Ascending aorta (tissue), 2 donors: ENCODE results near the gene SNX22. TPM values are rescaled to one million over a fixed set of nuclear protein-coding genes. Genes with fewer than 3 reads are reported as not detected.

Experiments used
- DNase-seq, 2 donors: peaks; one replicate each; pipeline ENCODE4 v3.0.0-alpha.2; 2019; ENCODE audit warnings: low spot score in 2 of 2
- H3K27ac ChIP-seq, 2 donors: fragments of 200-600 bp; sonication (generic); one replicate each; pipeline ENCODE4 v1.5.1; 2016 to 2017; ENCODE audit warnings: mild to moderate bottlenecking in 1 of 2
- H3K27me3 ChIP-seq: fragments of 200-600 bp; sonication (generic); one replicate; pipeline ENCODE4 v1.5.1; 2017
- H3K36me3 ChIP-seq, 2 donors: fragments of 200-600 bp; sonication (generic); one replicate each; pipeline ENCODE4 v1.5.1; 2016
- H3K4me1 ChIP-seq, 2 donors: fragments of 200-600 bp; sonication (generic); one replicate each; pipeline ENCODE4 v1.5.1; 2016 to 2017; ENCODE audit warnings: mild to moderate bottlenecking in 1 of 2
- H3K4me3 ChIP-seq, 2 donors: fragments of 200-600 bp; sonication (generic); one replicate each; pipeline ENCODE4 v1.5.1; 2016 to 2017; ENCODE audit warnings: mild to moderate bottlenecking in 1 of 2
- H3K9me3 ChIP-seq, 2 donors: fragments of 200-600 bp; sonication (generic); one replicate each; pipeline ENCODE4 v1.5.1; 2016
- intact Hi-C: fragments of 100-400 bp; cut with DNase I; formaldehyde crosslinking; loops from one replicate; pipeline ENCODE4 v1.15.1; 2023
- total RNA-seq: library from RNA; depleted of rRNA; stranded (reverse); fragments of >200 nt; gene quantifications from one replicate; pipeline ENCODE4 v1.1.0, GENCODE V29; 2016
- TF ChIP-seq, protein P1 (sequence below), 3 experiments: fragments of 200-600 bp in 2 of 3; fragments of 450-650 bp in 1 of 3; sonication (generic) in 2 of 3; IDR thresholded peaks; one replicate each; pipeline ENCODE4 v1.5.1; 2016 to 2019; ENCODE audit warnings: antibody characterized with exemption in 3 of 3, mild to moderate bottlenecking in 1 of 3, moderate library complexity in 1 of 3

SNX22 gene
- total RNA-seq, 1 donor from 2014 or later, result 0.53 TPM

DNA sequence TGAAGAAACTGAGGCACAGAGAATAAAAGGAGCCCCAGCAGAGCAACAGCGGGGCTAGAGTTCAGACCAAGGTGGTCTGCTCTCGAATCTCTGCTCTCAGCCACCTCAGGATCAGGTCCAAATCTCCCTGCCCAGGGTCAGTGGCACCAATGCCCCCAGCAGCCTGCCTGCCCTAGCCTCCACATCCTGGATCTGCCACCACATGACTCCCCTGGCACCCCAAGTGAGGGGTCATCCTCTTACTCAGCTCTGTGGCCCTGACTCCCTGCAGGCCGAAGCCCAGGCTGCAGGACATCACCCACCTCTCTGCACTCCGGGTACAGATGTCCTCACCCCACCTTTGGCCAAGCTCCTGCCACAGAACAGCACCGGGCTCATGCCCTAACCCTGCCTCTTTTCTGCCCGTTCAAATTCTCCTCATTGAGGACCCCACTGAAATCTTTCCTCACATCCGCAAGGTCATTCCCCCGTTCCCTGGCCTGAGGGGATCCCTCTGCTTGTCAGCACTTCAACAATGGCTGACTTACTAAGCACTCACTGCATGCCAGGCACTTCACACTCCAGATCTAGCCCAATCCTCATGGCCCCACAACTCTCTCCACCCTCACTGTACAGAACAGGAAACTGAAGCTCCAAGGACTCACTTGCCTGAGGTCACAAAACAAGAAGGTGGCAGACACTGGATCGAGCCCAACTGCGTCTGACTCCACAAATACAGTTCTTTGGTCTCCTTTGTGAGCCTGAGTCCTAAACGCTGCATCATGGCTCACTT is 7.0 kb downstream of the SNX22 start:
- H3K27ac ChIP-seq, result no peak overlapping the region
- H3K4me3 ChIP-seq, result no peak overlapping the region
- no peak for DNase-seq
- intact Hi-C loops, result no loop called here
- H3K36me3 ChIP-seq, result peaks cover 69 to 78% of the 10 kb centered on the region in 2 donors
- H3K9me3 ChIP-seq, result no peaks in the 10 kb centered on the region
- TF ChIP-seq, protein P1, sequence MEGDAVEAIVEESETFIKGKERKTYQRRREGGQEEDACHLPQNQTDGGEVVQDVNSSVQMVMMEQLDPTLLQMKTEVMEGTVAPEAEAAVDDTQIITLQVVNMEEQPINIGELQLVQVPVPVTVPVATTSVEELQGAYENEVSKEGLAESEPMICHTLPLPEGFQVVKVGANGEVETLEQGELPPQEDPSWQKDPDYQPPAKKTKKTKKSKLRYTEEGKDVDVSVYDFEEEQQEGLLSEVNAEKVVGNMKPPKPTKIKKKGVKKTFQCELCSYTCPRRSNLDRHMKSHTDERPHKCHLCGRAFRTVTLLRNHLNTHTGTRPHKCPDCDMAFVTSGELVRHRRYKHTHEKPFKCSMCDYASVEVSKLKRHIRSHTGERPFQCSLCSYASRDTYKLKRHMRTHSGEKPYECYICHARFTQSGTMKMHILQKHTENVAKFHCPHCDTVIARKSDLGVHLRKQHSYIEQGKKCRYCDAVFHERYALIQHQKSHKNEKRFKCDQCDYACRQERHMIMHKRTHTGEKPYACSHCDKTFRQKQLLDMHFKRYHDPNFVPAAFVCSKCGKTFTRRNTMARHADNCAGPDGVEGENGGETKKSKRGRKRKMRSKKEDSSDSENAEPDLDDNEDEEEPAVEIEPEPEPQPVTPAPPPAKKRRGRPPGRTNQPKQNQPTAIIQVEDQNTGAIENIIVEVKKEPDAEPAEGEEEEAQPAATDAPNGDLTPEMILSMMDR (IDR thresholded peaks at IDR 0.05), result no peak
- H3K27me3 ChIP-seq, result no peaks in the 10 kb centered on the region
- H3K4me1 ChIP-seq, result peaks cover 18 to 25% of the 10 kb centered on the region in 2 donors

DNA sequence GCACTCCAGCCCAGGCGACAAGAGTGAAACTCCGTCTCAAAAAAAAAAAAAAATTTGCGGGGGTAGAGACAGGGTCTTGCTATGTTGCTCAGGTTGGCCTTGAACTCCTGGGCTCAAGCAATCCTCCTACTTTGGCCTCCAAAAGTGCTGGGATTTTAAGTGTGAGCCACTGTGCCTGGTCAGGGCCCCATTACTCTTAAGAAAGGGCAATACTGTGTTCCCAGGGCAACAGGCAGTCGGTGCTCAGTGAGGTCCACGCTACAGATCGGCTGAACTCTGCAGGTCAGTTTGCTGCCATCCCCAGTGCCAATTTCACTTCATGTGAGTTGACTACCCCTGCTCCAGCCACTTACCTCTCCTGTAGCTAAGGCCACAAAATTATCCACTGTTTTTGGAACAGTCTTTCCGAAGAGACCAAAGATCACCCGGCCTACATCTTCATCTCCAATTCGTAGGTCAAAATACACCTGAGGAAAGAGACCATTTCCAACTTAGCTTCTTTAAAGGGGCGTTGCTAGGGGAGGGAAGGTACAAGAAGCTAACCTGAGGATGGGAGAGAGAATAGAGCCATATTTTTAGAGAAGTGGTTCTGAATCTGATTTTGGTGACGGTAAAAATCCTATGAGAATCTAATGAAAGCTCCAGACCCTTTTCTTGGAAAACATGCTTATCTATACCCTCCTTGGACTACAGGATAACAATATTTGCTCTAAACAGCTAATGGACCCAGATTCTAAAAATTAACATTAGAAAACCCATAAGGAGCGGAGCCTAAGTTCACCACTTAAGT is 10.4 kb downstream of the SNX22 start:
- Histone ChIP-seq H3K9me3 (no peaks in the 10 kb centered on the region), H3K27ac (peak overlapping the region; percentile 91 to 95), H3K4me3 (peak overlapping the region; percentile 90 to 96), H3K36me3 (peaks cover 47 to 49% of the 10 kb centered on the region in 2 donors), H3K4me1 (peaks cover 18 to 22% of the 10 kb centered on the region in 2 donors), H3K27me3 (no peaks in the 10 kb centered on the region)
- TF ChIP-seq, protein P1 (IDR thresholded peaks at IDR 0.05), result no peak
- intact Hi-C loops, result loop anchor here (2.0 kb wide), 3 partner anchors 69 to 299 kb away; partner anchors contain the start of genes CIAO2A, TRIP4 and ZNF609
- DNase-seq, result no peak

DNA sequence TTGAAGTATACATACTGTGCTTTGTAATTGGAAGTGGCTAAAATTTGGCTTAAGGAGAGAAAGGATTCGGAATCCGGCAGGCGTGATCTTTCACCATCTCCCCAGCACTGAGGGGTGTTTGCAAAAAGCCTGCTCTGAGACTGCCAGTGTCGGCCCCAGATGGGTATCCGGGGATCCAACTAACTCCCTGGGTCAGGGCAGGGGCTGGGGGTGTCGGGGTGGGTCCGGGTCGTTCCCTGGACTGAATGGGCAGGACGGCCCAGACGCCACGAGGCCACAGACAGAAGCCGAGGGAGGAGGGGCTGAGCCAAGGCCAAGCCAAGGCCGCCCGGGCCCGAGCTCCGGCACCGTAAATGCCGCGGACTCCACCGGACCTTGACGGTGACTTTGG is 10.9 kb downstream of the SNX22 start:
- Histone ChIP-seq H3K27ac (peak overlapping the region; percentile 91 to 95), H3K36me3 (peaks cover 41 to 43% of the 10 kb centered on the region in 2 donors), H3K9me3 (no peaks in the 10 kb centered on the region), H3K27me3 (no peaks in the 10 kb centered on the region), H3K4me1 (peaks cover 18 to 22% of the 10 kb centered on the region in 2 donors), H3K4me3 (peak overlapping the region; percentile 90 to 96)
- intact Hi-C loops, result loop anchor here (2.0 kb wide), 3 partner anchors 70 to 298 kb away; partner anchors contain the start of genes CIAO2A, TRIP4 and ZNF609
- no peak for DNase-seq
- TF ChIP-seq, protein P1 (IDR thresholded peaks at IDR 0.05), result no peak

DNA sequence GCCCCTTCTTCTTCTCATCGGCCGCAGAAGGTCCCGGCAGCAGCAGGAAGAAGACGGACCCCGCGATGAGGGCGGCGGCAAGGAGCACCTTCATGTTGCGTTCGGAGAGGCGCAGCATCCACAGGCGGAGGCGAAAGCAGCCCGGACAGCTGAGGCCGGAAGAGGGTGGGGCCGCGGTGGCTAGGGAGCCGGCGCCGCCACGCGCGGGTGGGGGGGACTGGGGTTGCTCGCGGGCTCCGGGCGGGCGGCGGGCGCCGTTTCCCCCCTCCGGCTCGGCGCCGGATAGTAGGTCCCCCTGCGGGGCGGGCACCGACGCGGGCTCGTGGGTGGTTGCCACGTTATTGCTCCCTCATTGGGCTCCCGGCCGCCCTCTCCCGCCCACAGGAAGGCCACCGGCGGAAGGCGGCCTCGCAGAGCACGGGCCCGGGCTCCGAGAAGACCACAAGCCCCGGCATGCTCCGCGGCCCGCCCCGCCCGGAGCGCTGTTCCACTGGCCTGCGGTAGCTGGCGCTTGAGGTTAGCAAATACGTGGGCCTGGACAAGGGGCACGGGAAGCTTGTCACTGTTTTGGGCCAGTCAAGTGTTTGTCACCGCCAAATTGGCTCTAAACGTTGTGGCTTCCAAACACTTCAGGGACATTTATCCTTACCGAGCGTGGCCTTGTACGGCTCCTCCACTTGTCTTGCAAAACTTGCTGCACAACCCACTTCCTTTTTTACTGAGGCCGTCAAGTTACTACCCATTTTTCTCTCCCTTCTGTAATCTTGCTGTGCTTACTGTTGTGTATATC is 11.5 kb downstream of the SNX22 start, which contains the start of gene PPIB:
Gene PPIB, minus strand, starts transcription at position 154 of the 790 bp plus-strand sequence. Its CDS starts 36 bp downstream, at position 118.
- peaks cover 35 to 37% of the 10 kb centered on the region in 2 donors for H3K36me3 ChIP-seq
- TF ChIP-seq, protein P1 (IDR thresholded peaks at IDR 0.05), result peak; percentile 17 to 58 (median 41)
- no peaks in the 10 kb centered on the region for H3K9me3 ChIP-seq
- no peaks in the 10 kb centered on the region for H3K27me3 ChIP-seq
- peak within 1 kb of the TSS; percentile 91 to 95 for H3K27ac ChIP-seq
- intact Hi-C loops, result loop anchor here (1.0 to 2.0 kb wide), 4 partner anchors 70 to 298 kb away; partner anchors contain the start of genes CIAO2A, CSNK1G1, TRIP4 and ZNF609
- peak; percentile 94 to 99 for DNase-seq
- peaks cover 18 to 22% of the 10 kb centered on the region in 2 donors for H3K4me1 ChIP-seq
- peak within 1 kb of the TSS; percentile 90 to 96 for H3K4me3 ChIP-seq
